ENCODE measurements around the gene TUNAR.

DNA sequence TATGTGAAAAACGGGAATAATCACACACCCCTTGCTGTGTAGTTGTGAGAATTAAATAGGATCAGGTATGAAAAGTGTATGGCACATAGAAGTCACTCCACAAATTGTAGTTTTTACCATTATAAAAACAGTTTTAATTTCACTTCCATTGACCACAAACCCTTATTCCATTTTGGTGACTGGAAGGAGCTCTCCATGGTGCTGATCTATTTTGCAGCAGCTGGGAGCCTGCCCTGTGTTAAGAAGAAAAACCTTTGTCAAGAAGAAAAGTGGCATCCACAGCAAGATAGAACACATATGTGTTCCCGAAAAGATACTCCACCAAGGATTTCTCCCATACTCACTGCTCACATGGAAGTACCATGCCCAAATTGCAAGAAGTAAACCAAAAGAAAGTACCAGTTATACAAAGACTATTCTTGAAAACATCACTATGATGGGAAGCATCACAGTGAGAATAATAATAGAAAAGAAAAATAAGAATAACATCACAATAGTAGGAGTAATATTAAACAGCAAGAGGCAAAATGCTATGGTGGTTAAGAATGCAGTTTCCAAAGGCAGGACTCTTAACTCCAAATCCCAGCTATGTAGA lies 58.7 kb downstream of the TUNAR start:
- TF ChIP-seq, protein P1, sequence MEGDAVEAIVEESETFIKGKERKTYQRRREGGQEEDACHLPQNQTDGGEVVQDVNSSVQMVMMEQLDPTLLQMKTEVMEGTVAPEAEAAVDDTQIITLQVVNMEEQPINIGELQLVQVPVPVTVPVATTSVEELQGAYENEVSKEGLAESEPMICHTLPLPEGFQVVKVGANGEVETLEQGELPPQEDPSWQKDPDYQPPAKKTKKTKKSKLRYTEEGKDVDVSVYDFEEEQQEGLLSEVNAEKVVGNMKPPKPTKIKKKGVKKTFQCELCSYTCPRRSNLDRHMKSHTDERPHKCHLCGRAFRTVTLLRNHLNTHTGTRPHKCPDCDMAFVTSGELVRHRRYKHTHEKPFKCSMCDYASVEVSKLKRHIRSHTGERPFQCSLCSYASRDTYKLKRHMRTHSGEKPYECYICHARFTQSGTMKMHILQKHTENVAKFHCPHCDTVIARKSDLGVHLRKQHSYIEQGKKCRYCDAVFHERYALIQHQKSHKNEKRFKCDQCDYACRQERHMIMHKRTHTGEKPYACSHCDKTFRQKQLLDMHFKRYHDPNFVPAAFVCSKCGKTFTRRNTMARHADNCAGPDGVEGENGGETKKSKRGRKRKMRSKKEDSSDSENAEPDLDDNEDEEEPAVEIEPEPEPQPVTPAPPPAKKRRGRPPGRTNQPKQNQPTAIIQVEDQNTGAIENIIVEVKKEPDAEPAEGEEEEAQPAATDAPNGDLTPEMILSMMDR (IDR thresholded peaks at IDR 0.05), result no peak
- no peak for TF ChIP-seq POLR2A (IDR thresholded peaks at IDR 0.05)
- no peak for TF ChIP-seq EP300 (IDR thresholded peaks at IDR 0.05)
- no peak for TF ChIP-seq POLR2AphosphoS5 (IDR thresholded peaks at IDR 0.05)

All from upper lobe of left lung (tissue), 4 donors.